Thyroid gland (tissue), 4 donors: ENCODE data around the gene FAIM2. TPM values are rescaled to one million over a fixed set of nuclear protein-coding genes. Genes with fewer than 3 reads are reported as not detected.

Experiments
- DNase-seq, 2 donors: peaks; one replicate each; pipeline ENCODE4 v3.0.0-alpha.2; 2019
- H3K27ac ChIP-seq, 3 donors: fragments of 200-600 bp; sonication (generic); 1 replicate in 2 of 3; 2 replicates in 1 of 3; pipeline ENCODE4 v1.5.1; 2016 to 2019; ENCODE audit warnings: mild to moderate bottlenecking in 1 of 3, moderate library complexity in 1 of 3
- H3K27me3 ChIP-seq: fragments of 200-600 bp; sonication (generic); one replicate; pipeline ENCODE4 v1.5.1; 2019
- H3K36me3 ChIP-seq, 2 donors: fragments of 200-600 bp; sonication (generic); one replicate each; pipeline ENCODE4 v1.5.1; 2016 to 2019
- H3K4me1 ChIP-seq, 2 donors: fragments of 200-600 bp; sonication (generic); one replicate each; pipeline ENCODE4 v1.5.1; 2017 to 2019
- H3K4me3 ChIP-seq, 3 donors: fragments of 200-600 bp; sonication (generic); replicated peaks in 1 of 3; 1 replicate in 2 of 3; 2 replicates in 1 of 3; pipeline ENCODE4 v1.5.1; 2016; ENCODE audit warnings: mild to moderate bottlenecking in 1 of 3
- H3K9me3 ChIP-seq: fragments of 200-600 bp; sonication (generic); one replicate; pipeline ENCODE4 v1.5.1; 2017
- CTCF ChIP-seq, 6 experiments: fragments of 200-600 bp in 3 of 6; fragments of 450-650 bp in 3 of 6; sonication (generic) in 3 of 6; IDR thresholded peaks; one replicate each; pipeline ENCODE4 v1.5.1; 2016 to 2019; ENCODE audit warnings: antibody characterized with exemption in 6 of 6, mild to moderate bottlenecking in 2 of 6, inconsistent platforms in 1 of 6, moderate library complexity in 1 of 6
- POLR2A ChIP-seq, 2 donors: fragments of 450-650 bp; IDR thresholded peaks; one replicate each; pipeline ENCODE4 v1.6.1; 2017; ENCODE audit warnings: antibody characterized with exemption in 2 of 2, mild to moderate bottlenecking in 2 of 2, moderate library complexity in 1 of 2
- WGBS, 2 donors: methylation state at CpG; one replicate each; pipeline ENCODE4 v1.1.5; 2017; 5-methylcytosine and 5-hydroxymethylcytosine counted together
- intact Hi-C: fragments of 100-400 bp; cut with DNase I; formaldehyde crosslinking; loops from one replicate; pipeline ENCODE4 v1.15.1; 2023
- total RNA-seq, 4 donors: library from RNA; depleted of rRNA; stranded (reverse); fragments of >200 nt; gene quantifications; one replicate each; pipeline ENCODE4 v1.2.3, GENCODE V29; 2016

FAIM2 gene
- total RNA-seq, 4 donors from 2014 or later: 0.13 to 3.0 (median 0.33) TPM; not detected in 1

GRCh38 chr12:49899286-49899843 is 4.3 kb downstream of the FAIM2 start:
- H3K36me3 ChIP-seq: no peaks in the 10 kb centered on the region
- no peak for DNase-seq
- no peaks in the 10 kb centered on the region for H3K27me3 ChIP-seq
- H3K9me3 ChIP-seq: no peaks in the 10 kb centered on the region
- peaks cover 3% of the 10 kb centered on the region in 2 donors for H3K4me1 ChIP-seq
- H3K27ac ChIP-seq: no peak overlapping the region
- 92 to 94% methylated on average over 9 of the region's 9 CpGs for WGBS, 2 donors
- TF ChIP-seq CTCF (IDR thresholded peaks at IDR 0.05): no peak
- TF ChIP-seq POLR2A (IDR thresholded peaks at IDR 0.05): no peak
- no peak overlapping the region for H3K4me3 ChIP-seq
- intact Hi-C loops: no loop called here

GRCh38 chr12:49897276-49897675 is 6.4 kb downstream of the FAIM2 start:
- intact Hi-C loops: no loop called here
- Histone ChIP-seq H3K27me3 (no peaks in the 10 kb centered on the region), H3K4me3 (no peak overlapping the region), H3K4me1 (peaks cover 6 to 7% of the 10 kb centered on the region in 2 donors), H3K9me3 (no peaks in the 10 kb centered on the region), H3K27ac (no peak overlapping the region), H3K36me3 (no peaks in the 10 kb centered on the region)
- no peak for DNase-seq
- TF ChIP-seq POLR2A (IDR thresholded peaks at IDR 0.05) (no peak), CTCF (IDR thresholded peaks at IDR 0.05) (no peak)
- 88 to 90% methylated on average over 2 to 4 of the region's 4 CpGs for WGBS, 2 donors

- Histone ChIP-seq H3K27ac (no peak overlapping the region), H3K27me3 (no peaks in the 10 kb centered on the region), H3K36me3 (no peaks in the 10 kb centered on the region), H3K9me3 (no peaks in the 10 kb centered on the region), H3K4me1 (peaks cover 6 to 7% of the 10 kb centered on the region in 2 donors), H3K4me3 (no peak overlapping the region)
- no peak for DNase-seq
- intact Hi-C loops: no loop called here
- WGBS, 2 donors: 73 to 91% methylated on average over 8 to 9 of the region's 9 CpGs
- TF ChIP-seq CTCF (IDR thresholded peaks at IDR 0.05) (no peak), POLR2A (IDR thresholded peaks at IDR 0.05) (no peak)
Measured at GRCh38 chr12:49895773-49896172, 7.9 kb downstream of the FAIM2 start.

- TF ChIP-seq POLR2A (IDR thresholded peaks at IDR 0.05) (no peak), CTCF (IDR thresholded peaks at IDR 0.05) (no peak)
- peaks cover 6 to 7% of the 10 kb centered on the region in 2 donors for H3K4me1 ChIP-seq
- H3K36me3 ChIP-seq: no peaks in the 10 kb centered on the region
- H3K9me3 ChIP-seq: no peaks in the 10 kb centered on the region
- no peak for DNase-seq
- no peak overlapping the region for H3K27ac ChIP-seq
- no peak overlapping the region for H3K4me3 ChIP-seq
- 64 to 65% methylated on average over 5 of the region's 5 CpGs for WGBS, 2 donors
- intact Hi-C loops: no loop called here
- H3K27me3 ChIP-seq: no peaks in the 10 kb centered on the region
Measured at GRCh38 chr12:49894751-49895148, 8.9 kb downstream of the FAIM2 start.

GRCh38 chr12:49893753-49894750 is 9.6 kb downstream of the FAIM2 start:
- intact Hi-C loops: no loop called here

More at GRCh38 chr12:49893753-49894750, 9.6 kb downstream of the FAIM2 start:
- H3K4me1 ChIP-seq: peaks cover 6 to 7% of the 10 kb centered on the region in 2 donors
- WGBS, 2 donors: 73 to 82% methylated on average over 10 of the region's 10 CpGs
- no peak for TF ChIP-seq POLR2A (IDR thresholded peaks at IDR 0.05)
- no peak for TF ChIP-seq CTCF (IDR thresholded peaks at IDR 0.05)
- no peaks in the 10 kb centered on the region for H3K9me3 ChIP-seq
- DNase-seq: peak; percentile 53 to 54
- no peak overlapping the region for H3K27ac ChIP-seq
- no peaks in the 10 kb centered on the region for H3K27me3 ChIP-seq
- H3K36me3 ChIP-seq: no peaks in the 10 kb centered on the region
- H3K4me3 ChIP-seq: no peak overlapping the region
